DND-41 (cell line): ENCODE results near the gene AGAP2.

Experiments
- ATAC-seq: fragments of 200-7000 bp; cut with Tn5 transposase; 3 replicates; pipeline ENCODE4 v1.9.1; 2021; ENCODE audit warnings: low read depth; ENCODE audit not compliant: insufficient read depth
- DNase-seq: peaks from one replicate; pipeline ENCODE4 v3.0.0-alpha.2; 2020
- H2AFZ ChIP-seq: 2 replicates; pipeline ENCODE4 v1.6.0; 2012; ENCODE audit warnings: low read depth, low read length
- H3K27ac ChIP-seq: 2 replicates; pipeline ENCODE4 v1.5.1; 2012; ENCODE audit warnings: low read length, inconsistent platforms
- H3K27me3 ChIP-seq: fragments of 200-600 bp; sonication (generic); 2 replicates; pipeline ENCODE4 v1.6.0; 2012; ENCODE audit warnings: low read length, mild to moderate bottlenecking, inconsistent platforms; ENCODE audit not compliant: insufficient read depth, poor library complexity
- H3K36me3 ChIP-seq: 2 replicates; pipeline ENCODE4 v1.5.1; 2012; ENCODE audit warnings: low read length, inconsistent platforms; ENCODE audit not compliant: insufficient read depth
- H3K4me1 ChIP-seq: 2 replicates; pipeline ENCODE4 v1.5.1; 2012; ENCODE audit warnings: mild to moderate bottlenecking, low read length; ENCODE audit not compliant: insufficient read depth
- H3K4me2 ChIP-seq: 2 replicates; pipeline ENCODE4 v1.6.0; 2012; ENCODE audit warnings: mild to moderate bottlenecking, moderate library complexity, low read length, inconsistent platforms; ENCODE audit not compliant: insufficient read depth
- H3K4me3 ChIP-seq, 2 experiments: fragments of 200-600 bp in 1 of 2; shearing (Covaris generic) in 1 of 2; 2 replicates each; pipeline ENCODE4 v1.5.1; 2012 to 2016; ENCODE audit warnings: inconsistent platforms in 2 of 2, low read length in 2 of 2, mild to moderate bottlenecking in 2 of 2, low read depth in 1 of 2, moderate library complexity in 1 of 2
- H3K79me2 ChIP-seq: 2 replicates; pipeline ENCODE4 v1.6.0; 2012; ENCODE audit warnings: low read length, inconsistent platforms; ENCODE audit not compliant: insufficient read depth
- H3K9ac ChIP-seq: 2 replicates; pipeline ENCODE4 v1.6.0; 2012; ENCODE audit warnings: low read depth, mild to moderate bottlenecking, inconsistent platforms, low read length, moderate library complexity
- H3K9me3 ChIP-seq: 2 replicates; pipeline ENCODE4 v1.5.1; 2012; ENCODE audit warnings: low read length, moderate library complexity, mild to moderate bottlenecking, inconsistent platforms; ENCODE audit not compliant: insufficient read depth, severe bottlenecking
- H4K20me1 ChIP-seq: 2 replicates; pipeline ENCODE4 v1.6.0; 2012; ENCODE audit warnings: low read length; ENCODE audit not compliant: insufficient read depth
- EZH2 ChIP-seq: IDR thresholded peaks from 3 replicates; pipeline ENCODE4 v1.6.1; 2012; ENCODE audit warnings: borderline replicate concordance, low read depth, mild to moderate bottlenecking, moderate library complexity, low read length, inconsistent platforms; ENCODE audit not compliant: severe bottlenecking
- TF ChIP-seq, protein P1 (sequence below): IDR thresholded peaks from 2 replicates; pipeline ENCODE4 v1.5.1; 2012; ENCODE audit warnings: borderline replicate concordance, low read length, moderate library complexity, mild to moderate bottlenecking; ENCODE audit not compliant: poor library complexity, severe bottlenecking; ENCODE audit errors: extremely low read depth

AGAP2 gene

DNA sequence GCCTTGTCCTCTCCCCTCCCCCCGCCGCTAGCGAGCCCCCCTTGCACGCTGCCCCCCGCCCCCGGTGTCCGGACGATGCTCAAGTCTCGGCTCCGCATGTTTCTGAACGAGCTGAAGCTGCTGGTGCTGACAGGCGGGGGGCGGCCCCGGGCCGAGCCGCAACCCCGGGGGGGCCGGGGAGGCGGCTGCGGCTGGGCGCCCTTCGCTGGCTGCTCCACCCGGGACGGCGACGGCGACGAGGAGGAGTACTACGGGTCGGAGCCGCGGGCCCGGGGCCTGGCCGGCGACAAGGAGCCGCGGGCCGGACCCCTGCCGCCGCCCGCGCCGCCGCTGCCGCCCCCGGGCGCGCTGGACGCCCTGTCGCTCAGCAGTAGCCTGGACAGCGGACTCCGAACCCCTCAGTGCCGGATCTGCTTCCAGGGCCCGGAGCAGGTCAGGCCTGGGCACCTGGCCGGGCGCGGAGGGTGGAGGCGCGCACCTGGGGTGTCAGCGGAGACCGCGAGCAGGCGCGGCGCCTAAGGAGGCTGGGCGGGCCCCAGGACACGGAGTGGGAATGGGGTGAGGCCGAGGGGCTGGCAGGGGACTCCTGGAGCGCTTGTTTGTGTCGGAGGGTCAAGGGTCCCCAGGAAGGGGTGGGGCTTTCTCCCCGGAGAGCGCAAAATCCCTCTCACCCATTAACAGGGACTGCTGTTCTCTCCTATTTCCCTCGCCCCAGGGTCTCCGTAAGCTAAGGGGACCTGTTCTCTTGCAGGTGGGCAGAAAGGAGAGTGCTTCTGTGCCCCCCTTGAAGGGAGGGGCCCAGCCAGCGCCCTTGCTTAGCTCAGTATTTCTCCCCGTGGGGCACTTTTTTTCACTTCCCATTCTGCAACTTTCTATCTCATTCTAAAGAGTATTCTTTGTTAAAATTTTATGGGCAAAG lies 17.2 kb upstream of the AGAP2 start:
- Histone ChIP-seq H3K4me2 (peak overlapping the region; percentile 80), H4K20me1 (peaks cover 45% of the 10 kb centered on the region), H3K9ac (peak overlapping the region; percentile 70), H3K36me3 (peaks cover 45% of the 10 kb centered on the region), H3K4me1 (peaks cover 46% of the 10 kb centered on the region), H2AFZ (peak overlapping the region; percentile 53; the same call in 1 of the 2 replicates), H3K4me3 (peak overlapping the region; percentile 56 to 68; a peak in 3 of 4 replicates), H3K27ac (peak overlapping the region; percentile 53), H3K9me3 (no peaks in the 10 kb centered on the region), H3K79me2 (peaks cover 34% of the 10 kb centered on the region), H3K27me3 (no peaks in the 10 kb centered on the region)
- TF ChIP-seq EZH2, result no peak
- TF ChIP-seq, protein P1, sequence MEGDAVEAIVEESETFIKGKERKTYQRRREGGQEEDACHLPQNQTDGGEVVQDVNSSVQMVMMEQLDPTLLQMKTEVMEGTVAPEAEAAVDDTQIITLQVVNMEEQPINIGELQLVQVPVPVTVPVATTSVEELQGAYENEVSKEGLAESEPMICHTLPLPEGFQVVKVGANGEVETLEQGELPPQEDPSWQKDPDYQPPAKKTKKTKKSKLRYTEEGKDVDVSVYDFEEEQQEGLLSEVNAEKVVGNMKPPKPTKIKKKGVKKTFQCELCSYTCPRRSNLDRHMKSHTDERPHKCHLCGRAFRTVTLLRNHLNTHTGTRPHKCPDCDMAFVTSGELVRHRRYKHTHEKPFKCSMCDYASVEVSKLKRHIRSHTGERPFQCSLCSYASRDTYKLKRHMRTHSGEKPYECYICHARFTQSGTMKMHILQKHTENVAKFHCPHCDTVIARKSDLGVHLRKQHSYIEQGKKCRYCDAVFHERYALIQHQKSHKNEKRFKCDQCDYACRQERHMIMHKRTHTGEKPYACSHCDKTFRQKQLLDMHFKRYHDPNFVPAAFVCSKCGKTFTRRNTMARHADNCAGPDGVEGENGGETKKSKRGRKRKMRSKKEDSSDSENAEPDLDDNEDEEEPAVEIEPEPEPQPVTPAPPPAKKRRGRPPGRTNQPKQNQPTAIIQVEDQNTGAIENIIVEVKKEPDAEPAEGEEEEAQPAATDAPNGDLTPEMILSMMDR, result no peak
- ATAC-seq (no peak), DNase-seq (peak; percentile 46)

DNA sequence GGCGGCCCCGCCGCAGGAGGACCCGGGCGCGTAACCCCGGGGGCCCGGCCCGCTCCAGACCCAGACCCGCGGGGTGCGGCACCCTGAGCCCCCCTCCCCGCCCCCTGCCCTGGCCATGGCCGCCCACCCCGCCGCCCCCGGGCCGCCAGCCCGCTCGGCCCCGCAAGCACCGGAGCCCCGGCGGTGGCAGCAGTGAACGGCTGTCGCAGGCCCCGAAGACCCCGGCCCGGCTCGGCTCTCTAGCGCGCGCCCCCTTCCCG lies 16.6 kb upstream of the AGAP2 start:
- no peak overlapping the region for H3K27ac ChIP-seq
- H3K79me2 ChIP-seq, result peaks cover 40% of the 10 kb centered on the region
- peak overlapping the region; percentile 70 for H3K9ac ChIP-seq
- ATAC-seq (no peak), DNase-seq (no peak)
- H3K4me2 ChIP-seq, result peak overlapping the region; percentile 80; the same call in 1 of the 2 replicates
- peak overlapping the region; percentile 56 to 68; a peak in 3 of 4 replicates for H3K4me3 ChIP-seq
- no peaks in the 10 kb centered on the region for H3K9me3 ChIP-seq
- 0 out of 2 replicates have a peak overlapping the region, but pooled peaks have one; percentile 49 for H2AFZ ChIP-seq
- H3K27me3 ChIP-seq, result no peaks in the 10 kb centered on the region
- H4K20me1 ChIP-seq, result peaks cover 42% of the 10 kb centered on the region
- peaks cover 52% of the 10 kb centered on the region for H3K4me1 ChIP-seq
- H3K36me3 ChIP-seq, result peaks cover 47% of the 10 kb centered on the region
- TF ChIP-seq EZH2, result no peak

DNA sequence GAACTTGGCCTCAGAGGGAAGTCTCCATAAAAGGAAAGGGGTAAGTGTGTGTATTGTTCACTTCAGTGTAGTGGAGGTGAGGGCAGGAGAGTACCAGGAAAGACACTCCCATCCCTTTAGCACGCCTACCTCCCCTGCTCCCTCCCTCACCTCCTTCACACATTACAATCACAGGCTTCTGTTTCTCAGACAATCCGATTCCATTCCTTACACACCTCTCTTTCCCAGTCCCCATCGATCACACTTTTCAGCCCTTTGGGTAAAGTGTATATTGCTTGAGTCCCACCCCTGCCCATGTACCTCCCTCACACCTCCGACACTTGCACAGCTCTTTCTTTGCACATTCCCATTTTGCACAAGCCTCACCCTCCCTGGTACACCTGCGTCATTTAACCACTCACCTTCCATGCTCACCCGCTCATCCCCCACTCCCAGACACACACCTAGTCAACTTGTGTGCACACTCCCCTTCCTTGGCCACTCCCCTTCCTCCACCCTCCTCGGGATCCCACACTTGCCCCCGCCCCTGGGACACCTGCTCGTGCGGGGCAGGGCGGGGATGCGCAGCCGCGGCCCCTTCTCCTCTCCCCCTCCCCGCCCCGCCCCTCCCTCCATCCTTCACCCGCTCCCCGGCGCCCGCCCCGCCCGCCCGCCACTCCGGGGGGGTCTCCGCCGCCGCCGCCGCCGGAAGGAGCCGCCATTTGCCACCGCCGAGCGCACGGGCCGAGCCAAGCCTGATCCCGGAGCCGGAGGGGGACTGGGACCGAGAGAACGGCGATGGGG lies 16.1 kb upstream of the AGAP2 start, which contains the start of gene MARCHF9:
Gene MARCHF9 (plus strand): TSS at position 693 of the 783 bp plus-strand sequence. CDS start 426 bp downstream, outside the sequence.
- H3K36me3 ChIP-seq, result peaks cover 47% of the 10 kb centered on the region
- peak within 1 kb of the TSS; percentile 53; the same call in 1 of the 2 replicates for H3K27ac ChIP-seq
- TF ChIP-seq EZH2, result no peak
- TF ChIP-seq, protein P1, result no peak
- peak; percentile 89 for DNase-seq
- peak within 1 kb of the TSS; percentile 71 for H2AFZ ChIP-seq
- H3K9ac ChIP-seq, result peak within 1 kb of the TSS; percentile 70
- peaks cover 37% of the 10 kb centered on the region for H4K20me1 ChIP-seq
- peaks cover 53% of the 10 kb centered on the region for H3K4me1 ChIP-seq
- H3K4me2 ChIP-seq, result peak within 1 kb of the TSS; percentile 80
- peaks cover 44% of the 10 kb centered on the region for H3K79me2 ChIP-seq
- ATAC-seq, result peak; percentile 59
- no peaks in the 10 kb centered on the region for H3K9me3 ChIP-seq
- H3K27me3 ChIP-seq, result no peaks in the 10 kb centered on the region
- peak within 1 kb of the TSS; percentile 56 to 68; a peak in 3 of 4 replicates for H3K4me3 ChIP-seq
